Cardiac muscle cell (in vitro differentiated cells and primary cell): Measurements from ENCODE around the gene PARVB. TPM values are rescaled to one million over a fixed set of nuclear protein-coding genes. Genes with fewer than 3 reads are reported as not detected.

ENCODE experiments used
- DNase-seq, 2 donors: peaks; one replicate each; pipeline versions ENCODE4 v3.0.0 to v3.0.0-alpha.2; 2010 to 2017; ENCODE audit warnings: low read depth in 1 of 2, low spot score in 1 of 2
- H3K27ac ChIP-seq: fragments of 200-600 bp; sonication (generic); 2 replicates; pipeline ENCODE4 v1.5.1; 2016
- H3K27me3 ChIP-seq: fragments of 200-600 bp; sonication (generic); 2 replicates; pipeline ENCODE4 v1.6.0; 2016; ENCODE audit warnings: control low read depth
- H3K36me3 ChIP-seq: fragments of 200-600 bp; sonication (generic); 2 replicates; pipeline ENCODE4 v1.5.1; 2016; ENCODE audit warnings: control low read depth
- H3K4me1 ChIP-seq: fragments of 200-600 bp; sonication (generic); 2 replicates; pipeline ENCODE4 v1.8.1; 2017; ENCODE audit warnings: low read depth, mild to moderate bottlenecking, mixed run types
- H3K4me3 ChIP-seq: fragments of 200-600 bp; sonication (generic); 2 replicates; pipeline ENCODE4 v1.5.1; 2016; ENCODE audit warnings: mild to moderate bottlenecking
- H3K9me3 ChIP-seq: fragments of 200-600 bp; sonication (generic); 2 replicates; pipeline ENCODE4 v1.5.1; 2017; ENCODE audit warnings: low read depth, mild to moderate bottlenecking, control low read depth
- polyA plus RNA-seq: library from polyadenylated mRNA; unstranded; fragments of >200 nt; fragmentation: Nextera tagmentation; extraction: Ambion mirVana; gene quantifications from 2 replicates; pipeline ENCODE4 v1.2.1, GENCODE V29; 2016
- total RNA-seq: library from RNA; depleted of rRNA; stranded (reverse); fragments of >200 nt; gene quantifications from 2 replicates; pipeline ENCODE4 v1.2.3, GENCODE V29; 2016
- TF ChIP-seq, protein P1 (sequence below): IDR thresholded peaks from 2 replicates; pipeline ENCODE4 v1.5.1; 2012; ENCODE audit warnings: low read depth, mild to moderate bottlenecking, low read length

The PARVB gene
- total and polyA plus RNA-seq, 2 experiments from 2014 or later, result 30.6 to 46.0 TPM

DNA sequence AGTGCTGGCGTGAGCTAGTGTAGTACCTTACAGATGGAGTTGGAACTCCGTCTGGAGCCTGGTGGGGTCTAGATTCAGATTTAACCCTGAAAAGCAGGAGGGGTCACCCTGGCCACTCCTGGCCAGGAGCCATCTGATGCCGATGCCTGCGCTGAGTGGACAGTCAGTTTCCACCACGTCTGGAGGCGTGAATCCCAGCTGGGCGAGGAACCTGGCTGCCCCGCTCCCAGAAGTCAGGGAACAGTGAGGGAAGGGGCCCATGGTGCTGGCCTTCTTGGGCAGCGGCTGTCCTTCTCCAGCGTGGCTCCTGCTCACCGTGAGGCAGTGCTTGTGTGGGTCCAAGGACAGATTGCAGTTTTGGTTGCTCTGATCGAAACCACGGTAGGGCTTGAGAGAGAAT, 76.3 kb downstream of the PARVB start:
- Histone ChIP-seq H3K27ac (no peak overlapping the region), H3K4me1 (no peaks in the 10 kb centered on the region), H3K4me3 (no peak overlapping the region), H3K36me3 (no peaks in the 10 kb centered on the region), H3K9me3 (no peaks in the 10 kb centered on the region), H3K27me3 (no peaks in the 10 kb centered on the region)
- DNase-seq, result no peak
- TF ChIP-seq, protein P1, sequence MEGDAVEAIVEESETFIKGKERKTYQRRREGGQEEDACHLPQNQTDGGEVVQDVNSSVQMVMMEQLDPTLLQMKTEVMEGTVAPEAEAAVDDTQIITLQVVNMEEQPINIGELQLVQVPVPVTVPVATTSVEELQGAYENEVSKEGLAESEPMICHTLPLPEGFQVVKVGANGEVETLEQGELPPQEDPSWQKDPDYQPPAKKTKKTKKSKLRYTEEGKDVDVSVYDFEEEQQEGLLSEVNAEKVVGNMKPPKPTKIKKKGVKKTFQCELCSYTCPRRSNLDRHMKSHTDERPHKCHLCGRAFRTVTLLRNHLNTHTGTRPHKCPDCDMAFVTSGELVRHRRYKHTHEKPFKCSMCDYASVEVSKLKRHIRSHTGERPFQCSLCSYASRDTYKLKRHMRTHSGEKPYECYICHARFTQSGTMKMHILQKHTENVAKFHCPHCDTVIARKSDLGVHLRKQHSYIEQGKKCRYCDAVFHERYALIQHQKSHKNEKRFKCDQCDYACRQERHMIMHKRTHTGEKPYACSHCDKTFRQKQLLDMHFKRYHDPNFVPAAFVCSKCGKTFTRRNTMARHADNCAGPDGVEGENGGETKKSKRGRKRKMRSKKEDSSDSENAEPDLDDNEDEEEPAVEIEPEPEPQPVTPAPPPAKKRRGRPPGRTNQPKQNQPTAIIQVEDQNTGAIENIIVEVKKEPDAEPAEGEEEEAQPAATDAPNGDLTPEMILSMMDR, result no peak

DNA sequence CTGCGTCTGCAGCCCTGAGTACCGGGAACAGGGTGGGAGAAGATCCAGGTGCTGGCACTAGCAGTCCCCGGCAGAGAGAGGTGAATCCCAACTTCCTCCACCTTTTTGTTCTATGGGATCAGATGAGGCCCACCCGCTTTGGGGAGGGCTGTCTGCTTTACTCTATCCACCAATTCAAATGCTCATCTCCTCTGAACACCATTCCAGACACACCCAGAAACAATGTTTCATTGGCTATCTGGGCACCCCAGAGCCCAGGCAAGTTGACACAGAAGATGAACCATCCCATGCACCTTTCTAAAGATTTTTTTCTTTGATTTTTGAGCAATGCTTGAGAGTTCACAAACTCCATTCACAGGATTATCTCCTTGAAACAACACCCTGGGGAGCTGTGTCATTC, 78.0 kb downstream of the PARVB start:
- H3K36me3 ChIP-seq, result no peaks in the 10 kb centered on the region
- no peaks in the 10 kb centered on the region for H3K4me1 ChIP-seq

GRCh38 chr22:44102856-44103255, 78.8 kb downstream of the PARVB start:
- no peak for DNase-seq
- no peaks in the 10 kb centered on the region for H3K36me3 ChIP-seq
- H3K27ac ChIP-seq, result no peak overlapping the region
- no peaks in the 10 kb centered on the region for H3K4me1 ChIP-seq
- TF ChIP-seq, protein P1, result no peak
- no peaks in the 10 kb centered on the region for H3K27me3 ChIP-seq
- H3K9me3 ChIP-seq, result no peaks in the 10 kb centered on the region
- H3K4me3 ChIP-seq, result no peak overlapping the region

More for the DNA sequence above, 78.0 kb downstream of the PARVB start:
- H3K4me3 ChIP-seq, result no peak overlapping the region
- TF ChIP-seq, protein P1, result no peak
- no peak for DNase-seq
- no peak overlapping the region for H3K27ac ChIP-seq
- no peaks in the 10 kb centered on the region for H3K9me3 ChIP-seq
- no peaks in the 10 kb centered on the region for H3K27me3 ChIP-seq

DNA sequence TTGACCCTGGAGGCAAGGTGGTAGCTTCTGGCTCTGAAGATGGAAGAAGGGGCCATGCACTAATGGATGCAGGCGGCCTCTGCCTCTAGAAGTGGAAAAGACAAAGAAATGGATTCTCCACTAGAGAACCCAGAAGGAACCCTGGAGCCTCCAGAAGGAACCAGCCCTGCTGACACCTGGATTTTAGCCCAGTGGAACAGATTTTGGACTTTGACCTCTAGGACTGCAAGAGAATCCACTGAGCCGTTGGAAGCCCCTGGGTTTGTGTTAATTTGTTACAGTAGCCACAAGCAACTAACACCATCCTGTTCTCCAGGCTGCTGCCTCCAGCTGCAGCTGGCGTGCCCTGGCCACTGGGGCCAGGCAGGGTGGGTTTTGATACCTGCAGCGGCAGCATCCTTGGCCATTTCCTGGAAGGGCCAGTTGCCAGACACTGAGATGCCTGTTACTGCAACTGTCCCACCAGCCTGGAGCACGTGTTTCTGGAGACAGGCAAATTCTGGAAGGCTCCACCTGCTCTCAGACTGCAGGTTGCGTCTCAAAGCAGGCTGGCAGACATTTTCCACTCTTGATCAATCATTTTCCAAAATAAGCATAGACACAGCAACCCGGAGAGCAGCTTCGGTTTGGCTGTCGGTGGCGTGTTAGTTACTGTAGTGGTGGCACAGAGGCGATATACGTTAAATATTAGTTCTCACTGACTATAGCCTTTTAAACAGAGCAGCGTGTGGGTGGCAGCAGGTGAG, 79.8 kb downstream of the PARVB start:
- DNase-seq, result no peak
- peaks cover 8% of the 10 kb centered on the region for H3K4me1 ChIP-seq
- TF ChIP-seq, protein P1, result no peak
- H3K27ac ChIP-seq, result no peak overlapping the region
- no peaks in the 10 kb centered on the region for H3K27me3 ChIP-seq
- H3K36me3 ChIP-seq, result no peaks in the 10 kb centered on the region
- H3K9me3 ChIP-seq, result no peaks in the 10 kb centered on the region
- no peak overlapping the region for H3K4me3 ChIP-seq

DNA sequence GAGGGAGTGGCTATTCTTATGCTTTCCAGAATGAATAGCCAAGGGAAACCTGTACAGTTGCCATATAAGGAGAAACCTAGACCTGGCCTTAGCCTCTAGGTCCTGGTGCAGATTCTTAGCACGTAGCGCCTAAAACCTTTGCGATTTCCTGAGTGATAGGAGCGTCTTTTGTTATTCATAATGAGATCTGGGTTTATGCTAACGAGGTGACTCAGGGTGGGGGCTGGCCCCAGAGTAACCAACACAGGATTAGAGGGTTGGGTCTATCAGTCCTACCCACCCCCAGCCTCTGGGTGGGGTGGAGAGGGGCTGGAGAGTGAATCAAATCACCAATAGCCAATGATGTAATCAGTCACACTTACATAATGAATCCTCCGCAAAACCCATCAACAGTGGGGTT, 83.2 kb downstream of the PARVB start:
- no peak for DNase-seq

More for the DNA sequence above, 83.2 kb downstream of the PARVB start:
- no peak overlapping the region for H3K27ac ChIP-seq
- H3K27me3 ChIP-seq, result no peaks in the 10 kb centered on the region
- H3K4me3 ChIP-seq, result no peak overlapping the region
- peaks cover 37% of the 10 kb centered on the region for H3K4me1 ChIP-seq
- H3K9me3 ChIP-seq, result no peaks in the 10 kb centered on the region
- TF ChIP-seq, protein P1, result no peak
- H3K36me3 ChIP-seq, result no peaks in the 10 kb centered on the region
